ENCODE data around the gene SEZ6L2. TPM values are rescaled to one million over a fixed set of nuclear protein-coding genes. Genes with fewer than 3 reads are reported as not detected.

Gene SEZ6L2
- total RNA-seq, 4 donors from 2014 or later: 0.52 to 19.4 (median 4.6) TPM; not detected in 1

- Histone ChIP-seq H3K36me3 (no peaks in the 10 kb centered on the region), H3K27ac (no peak overlapping the region), H3K4me3 (no peak overlapping the region), H3K27me3 (no peaks in the 10 kb centered on the region), H3K9me3 (no peaks in the 10 kb centered on the region), H3K4me1 (no peaks in the 10 kb centered on the region)
- no peak for TF ChIP-seq POLR2A (IDR thresholded peaks at IDR 0.05)
- TF ChIP-seq CTCF (IDR thresholded peaks at IDR 0.05): no peak
- intact Hi-C loops (cut with DNase I; ENCODE audit: low total_unique reads): no loop called here
- DNase-seq: no peak
Measured at GRCh38 chr16:29909391-29909790, 10.0 kb upstream of the SEZ6L2 start.

GRCh38 chr16:29908719-29909220 is 9.4 kb upstream of the SEZ6L2 start:
- intact Hi-C loops (cut with DNase I; ENCODE audit: low total_unique reads): no loop called here
- no peak overlapping the region for H3K27ac ChIP-seq
- H3K4me1 ChIP-seq: no peaks in the 10 kb centered on the region
- H3K36me3 ChIP-seq: no peaks in the 10 kb centered on the region
- TF ChIP-seq CTCF (IDR thresholded peaks at IDR 0.05) (no peak), POLR2A (IDR thresholded peaks at IDR 0.05) (no peak)
- no peak for DNase-seq
- no peaks in the 10 kb centered on the region for H3K9me3 ChIP-seq
- H3K27me3 ChIP-seq: no peaks in the 10 kb centered on the region
- no peak overlapping the region for H3K4me3 ChIP-seq

- Histone ChIP-seq H3K9me3 (no peaks in the 10 kb centered on the region), H3K36me3 (no peaks in the 10 kb centered on the region), H3K4me3 (no peak overlapping the region), H3K4me1 (no peaks in the 10 kb centered on the region), H3K27ac (no peak overlapping the region), H3K27me3 (no peaks in the 10 kb centered on the region)
- TF ChIP-seq CTCF (IDR thresholded peaks at IDR 0.05): no peak
- DNase-seq: no peak
- intact Hi-C loops (cut with DNase I; ENCODE audit: low total_unique reads): no loop called here
Measured at GRCh38 chr16:29907973-29908372, 8.6 kb upstream of the SEZ6L2 start.

- Histone ChIP-seq H3K4me1 (no peaks in the 10 kb centered on the region), H3K27ac (no peak overlapping the region), H3K9me3 (no peaks in the 10 kb centered on the region), H3K36me3 (no peaks in the 10 kb centered on the region), H3K27me3 (no peaks in the 10 kb centered on the region), H3K4me3 (no peak overlapping the region)
- intact Hi-C loops (cut with DNase I; ENCODE audit: low total_unique reads): no loop called here
- no peak for TF ChIP-seq CTCF (IDR thresholded peaks at IDR 0.05)
- no peak for TF ChIP-seq POLR2A (IDR thresholded peaks at IDR 0.05)
- DNase-seq: no peak
Measured at GRCh38 chr16:29906520-29907244, 7.3 kb upstream of the SEZ6L2 start.

GRCh38 chr16:29905668-29906067 is 6.3 kb upstream of the SEZ6L2 start:
- Histone ChIP-seq H3K36me3 (no peaks in the 10 kb centered on the region), H3K9me3 (no peaks in the 10 kb centered on the region), H3K4me1 (no peaks in the 10 kb centered on the region), H3K27ac (no peak overlapping the region), H3K27me3 (no peaks in the 10 kb centered on the region), H3K4me3 (no peak overlapping the region)
- no peak for DNase-seq
- TF ChIP-seq CTCF (IDR thresholded peaks at IDR 0.05): no peak
- no peak for TF ChIP-seq POLR2A (IDR thresholded peaks at IDR 0.05)
- intact Hi-C loops (cut with DNase I; ENCODE audit: low total_unique reads): no loop called here
